ENCODE results near the gene MRPL23.

MRPL23 gene

GRCh38 chr11:1924646-1925372 lies 22.3 kb upstream of the MRPL23 start:
- in situ Hi-C loops (cut with HindIII; ENCODE audit: low pct_unique_long_range_greater_than_20kb, low sequenced_read_pairs): no loop called here
- DNase-seq (ENCODE audit: low read depth in 1 of 2, low spot score in 1 of 2): no peak
- no peak for TF ChIP-seq JUND (IDR thresholded peaks at IDR 0.05; ENCODE audit: low read depth)

DNA sequence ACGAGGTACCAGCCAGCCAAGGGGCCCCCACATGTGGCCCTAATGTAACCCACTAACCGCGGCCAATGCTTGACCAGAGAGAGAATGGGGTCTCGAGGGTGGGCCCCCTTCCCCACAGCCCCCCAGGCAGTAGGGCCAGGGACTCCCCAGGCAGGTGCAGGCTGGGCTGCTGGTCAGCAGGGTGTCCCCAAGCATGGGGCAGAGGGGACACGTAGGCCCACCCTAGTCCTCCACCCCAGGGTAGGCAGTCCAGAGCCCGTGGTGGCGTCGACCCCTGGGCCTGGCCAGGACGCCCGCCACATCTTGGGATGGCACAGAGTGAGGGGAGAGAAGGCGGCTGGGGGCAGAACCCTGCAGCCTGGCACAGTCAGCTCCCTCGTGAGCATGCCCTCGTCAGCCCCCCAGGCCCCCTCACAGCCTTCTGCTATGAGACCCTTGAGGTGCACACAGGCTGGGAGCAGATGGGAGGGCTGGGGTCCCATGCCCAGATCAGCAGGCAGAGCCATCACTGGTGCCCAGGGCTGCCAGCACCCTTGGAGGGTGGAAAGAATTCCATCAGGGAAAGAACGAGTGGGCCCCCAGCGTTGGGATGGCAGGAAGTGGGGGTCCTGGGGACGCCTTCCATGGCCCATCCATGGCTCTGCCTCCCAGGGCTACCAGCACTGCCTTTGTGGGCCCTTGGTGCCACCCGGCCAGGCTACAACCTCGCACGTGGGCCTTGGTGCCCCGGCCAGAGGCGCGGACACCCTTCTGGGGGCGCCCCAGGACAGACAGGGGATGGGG lies 21.6 kb upstream of the MRPL23 start:
- in situ Hi-C loops (cut with HindIII; ENCODE audit: low pct_unique_long_range_greater_than_20kb, low sequenced_read_pairs): no loop called here

DNA sequence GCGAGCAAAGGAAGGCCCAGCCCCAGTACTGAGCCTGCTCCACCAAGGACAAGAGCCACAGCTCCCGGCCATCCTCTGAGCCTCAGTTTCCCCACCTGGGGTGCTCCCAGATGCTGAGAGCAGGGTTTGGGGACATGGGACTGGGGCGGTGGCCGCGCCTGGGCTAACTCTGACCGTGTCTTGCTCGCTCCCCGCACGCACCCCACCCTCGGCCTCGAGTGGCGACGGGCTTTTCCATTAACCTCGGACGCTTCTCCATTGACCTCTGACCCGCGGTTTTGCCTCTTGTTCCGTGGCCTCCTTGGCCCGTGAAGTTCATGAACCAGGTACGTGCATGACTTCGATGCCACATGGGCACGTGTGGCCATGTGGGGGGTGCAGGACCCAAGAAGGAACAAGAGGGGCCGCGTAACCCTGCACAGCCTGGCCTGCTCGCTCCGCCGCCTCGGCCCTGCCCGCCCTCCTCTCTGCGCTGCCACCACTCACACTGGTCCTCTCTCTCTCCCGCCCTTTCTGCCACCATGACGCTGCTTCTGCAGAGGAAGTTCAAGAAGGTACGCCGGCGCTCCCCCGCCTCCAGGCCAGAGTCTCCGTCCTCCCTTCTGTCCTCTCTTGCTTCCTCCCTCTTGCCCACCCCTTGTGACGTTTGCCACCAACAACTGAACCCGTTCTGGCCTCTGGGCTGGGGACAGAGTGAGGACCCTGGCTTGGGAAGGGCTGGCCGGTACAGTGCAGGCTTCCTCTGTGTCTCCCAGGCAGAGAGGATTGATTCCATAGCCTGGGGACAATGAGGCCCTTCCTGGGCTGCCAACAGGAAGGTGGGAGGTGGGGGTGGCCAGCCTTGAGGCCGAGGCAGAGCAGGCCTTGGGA lies 20.7 kb upstream of the MRPL23 start:
- no peak for TF ChIP-seq JUND (IDR thresholded peaks at IDR 0.05; ENCODE audit: low read depth)
- in situ Hi-C loops (cut with HindIII; ENCODE audit: low pct_unique_long_range_greater_than_20kb, low sequenced_read_pairs): no loop called here
- no peak for DNase-seq (ENCODE audit: low read depth in 1 of 2, low spot score in 1 of 2)

More for the DNA sequence above, 21.6 kb upstream of the MRPL23 start:
- no peak for DNase-seq (ENCODE audit: low read depth in 1 of 2, low spot score in 1 of 2)
- TF ChIP-seq JUND (IDR thresholded peaks at IDR 0.05; ENCODE audit: low read depth): no peak

DNA sequence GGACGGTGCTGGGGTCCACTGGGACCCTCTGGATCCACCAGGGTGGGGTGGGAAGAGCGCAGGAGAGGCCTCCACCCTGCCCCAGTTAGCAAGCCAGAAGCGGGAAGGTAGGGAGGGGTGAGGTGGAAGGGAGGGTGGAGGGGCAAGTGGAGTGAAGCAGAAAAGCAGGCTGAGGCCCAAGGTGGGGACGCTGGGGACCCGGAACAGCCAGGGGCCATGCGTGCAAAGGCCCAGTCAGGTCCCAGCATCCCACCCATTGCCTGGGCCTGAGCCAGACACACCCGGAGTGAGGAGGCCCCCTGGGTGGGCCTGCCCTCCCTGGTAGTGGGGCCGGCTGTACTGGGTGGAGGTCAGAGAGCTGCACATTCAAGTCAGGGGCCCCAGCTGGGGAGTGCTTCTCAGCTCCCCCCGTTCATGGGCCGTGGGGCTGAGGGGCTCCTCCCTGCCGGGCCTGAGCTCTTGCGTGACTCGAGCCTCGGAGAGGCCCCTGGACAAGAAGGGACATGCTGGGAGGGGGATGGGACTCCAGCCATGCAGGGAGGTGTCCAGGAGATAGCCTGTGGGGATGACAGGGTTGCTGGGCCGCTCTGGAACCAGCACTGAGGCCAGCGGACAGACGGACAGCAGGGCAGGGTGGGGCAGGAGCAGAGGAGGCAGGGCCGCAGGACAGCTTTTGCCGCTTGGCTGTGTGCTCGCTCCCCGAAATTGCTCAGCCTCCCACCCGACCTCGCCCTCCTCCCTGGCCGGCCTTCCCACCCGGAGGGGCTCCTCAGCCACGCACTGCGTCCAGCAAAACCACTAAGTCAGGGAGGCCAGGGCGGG lies 19.9 kb upstream of the MRPL23 start:
- in situ Hi-C loops (cut with HindIII; ENCODE audit: low pct_unique_long_range_greater_than_20kb, low sequenced_read_pairs): no loop called here
- TF ChIP-seq JUND (IDR thresholded peaks at IDR 0.05; ENCODE audit: low read depth): no peak
- DNase-seq (ENCODE audit: low read depth in 1 of 2, low spot score in 1 of 2): no peak

- TF ChIP-seq JUND (IDR thresholded peaks at IDR 0.05; ENCODE audit: low read depth): no peak
- DNase-seq (ENCODE audit: low read depth in 1 of 2, low spot score in 1 of 2): no peak
- in situ Hi-C loops (cut with HindIII; ENCODE audit: low pct_unique_long_range_greater_than_20kb, low sequenced_read_pairs): no loop called here
Measured at GRCh38 chr11:1927848-1928469, 19.2 kb upstream of the MRPL23 start.

DNA sequence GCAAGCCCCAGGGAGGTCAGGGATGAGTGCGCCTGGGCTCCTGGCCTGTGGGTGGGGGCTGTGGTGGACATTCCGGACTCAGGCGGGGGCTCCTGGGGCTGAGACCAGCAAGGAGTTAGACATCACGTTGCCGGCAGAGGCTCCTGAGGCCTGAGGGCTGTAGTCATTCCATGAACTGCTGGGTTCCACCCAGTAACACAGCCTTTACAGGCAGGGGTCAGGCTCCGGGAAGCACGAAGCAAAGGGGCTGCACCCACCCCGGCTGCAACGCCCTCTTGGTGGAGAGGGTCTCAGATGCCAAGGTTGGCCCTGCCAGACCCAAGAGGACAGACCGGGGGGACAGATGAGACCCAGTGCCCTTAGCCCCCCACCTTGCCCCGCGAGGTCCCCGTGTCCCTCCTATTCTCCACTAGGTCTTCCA lies 18.7 kb upstream of the MRPL23 start:
- TF ChIP-seq JUND (IDR thresholded peaks at IDR 0.05; ENCODE audit: low read depth): no peak
- DNase-seq (ENCODE audit: low read depth in 1 of 2, low spot score in 1 of 2): no peak
- in situ Hi-C loops (cut with HindIII; ENCODE audit: low pct_unique_long_range_greater_than_20kb, low sequenced_read_pairs): no loop called here

- in situ Hi-C loops (cut with HindIII; ENCODE audit: low pct_unique_long_range_greater_than_20kb, low sequenced_read_pairs): no loop called here
- DNase-seq (ENCODE audit: low read depth in 1 of 2, low spot score in 1 of 2): no peak
- no peak for TF ChIP-seq JUND (IDR thresholded peaks at IDR 0.05; ENCODE audit: low read depth)
Measured at GRCh38 chr11:1928891-1929541, 18.1 kb upstream of the MRPL23 start.

DNA sequence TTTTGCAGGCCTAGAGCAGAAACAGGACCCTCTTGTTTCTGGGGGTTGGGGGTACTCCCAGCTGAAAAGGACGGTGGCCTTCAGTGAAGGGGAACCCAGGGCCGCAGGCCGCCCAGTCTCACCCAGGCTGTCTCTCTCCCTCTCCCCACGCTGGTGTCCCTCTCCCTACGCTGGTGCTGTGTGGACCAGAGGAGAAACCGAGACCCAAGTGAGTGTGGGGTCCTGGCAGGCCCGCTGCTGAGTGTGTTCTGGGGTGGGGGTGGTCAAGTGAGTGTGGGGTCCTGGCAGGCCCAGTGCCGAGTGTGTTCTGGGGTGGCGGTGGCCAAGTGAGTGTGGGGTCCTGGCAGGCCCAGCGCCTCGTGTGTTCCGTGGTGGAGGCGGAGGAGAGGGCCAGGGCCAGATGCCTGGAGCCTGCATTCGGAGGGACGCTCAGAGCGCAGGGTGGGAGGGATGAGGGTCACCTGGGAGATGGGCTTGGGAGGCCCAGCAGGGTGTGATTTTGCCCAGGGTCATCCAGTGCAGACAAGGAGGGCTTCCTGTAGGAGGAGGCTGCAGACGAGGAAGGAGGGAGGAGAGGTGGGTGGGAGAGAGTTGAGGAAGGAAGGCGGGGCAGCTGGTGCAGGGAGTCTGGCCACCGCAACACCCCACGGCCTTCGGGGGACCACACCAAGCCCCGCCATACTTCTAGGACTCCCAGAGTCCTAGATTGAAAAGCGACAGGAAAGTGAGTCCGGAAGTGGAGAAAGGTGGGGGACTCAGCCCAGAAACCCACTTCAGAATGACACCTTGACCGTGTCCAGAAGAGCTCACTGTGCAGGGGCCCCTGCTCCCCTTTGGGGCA lies 17.3 kb upstream of the MRPL23 start:
- TF ChIP-seq JUND (IDR thresholded peaks at IDR 0.05; ENCODE audit: low read depth): no peak
- in situ Hi-C loops (cut with HindIII; ENCODE audit: low pct_unique_long_range_greater_than_20kb, low sequenced_read_pairs): no loop called here
- DNase-seq (ENCODE audit: low read depth in 1 of 2, low spot score in 1 of 2): no peak

- DNase-seq (ENCODE audit: low read depth in 1 of 2, low spot score in 1 of 2): no peak
- in situ Hi-C loops (cut with HindIII; ENCODE audit: low pct_unique_long_range_greater_than_20kb, low sequenced_read_pairs): no loop called here
- TF ChIP-seq JUND (IDR thresholded peaks at IDR 0.05; ENCODE audit: low read depth): no peak
Measured at GRCh38 chr11:1930462-1930830, 16.7 kb upstream of the MRPL23 start.

- no peak for DNase-seq (ENCODE audit: low read depth in 1 of 2, low spot score in 1 of 2)
- in situ Hi-C loops (cut with HindIII; ENCODE audit: low pct_unique_long_range_greater_than_20kb, low sequenced_read_pairs): no loop called here
- TF ChIP-seq JUND (IDR thresholded peaks at IDR 0.05; ENCODE audit: low read depth): no peak
Measured at GRCh38 chr11:1931341-1932104, 15.6 kb upstream of the MRPL23 start.

Data from T47D (cell line).